Activated CD4-positive, alpha-beta T cell treated with anti-CD3 and anti-CD28 coated beads, Interleukin-2, amount 50 U/mL, for 4 hours (primary cell): ENCODE results near the gene LRP1B.
"Not testable (repeated sequence)": the region's sequence is repeated elsewhere in the genome, so short reads cannot be mapped to it uniquely, and the experiment has no call there.

ENCODE experiments used
- DNase-seq, 2 experiments: peaks; one replicate each; pipeline ENCODE4 v3.0.0-alpha.2; 2020

The LRP1B gene

GRCh38 chr2:141201016-141201565 is 929.7 kb downstream of the LRP1B start:
- DNase-seq: no peak

GRCh38 chr2:141200191-141200590 is 930.6 kb downstream of the LRP1B start:
- no peak for DNase-seq

GRCh38 chr2:141199711-141200110 is 931.1 kb downstream of the LRP1B start:
- DNase-seq: no peak

- no peak for DNase-seq
Measured at GRCh38 chr2:141195087-141195486, 935.7 kb downstream of the LRP1B start.

GRCh38 chr2:141187075-141187439 is 943.8 kb downstream of the LRP1B start:
- no peak for DNase-seq

- no peak for DNase-seq
Measured at GRCh38 chr2:141186413-141187074, 944.3 kb downstream of the LRP1B start.

- no peak for DNase-seq
Measured at GRCh38 chr2:141182246-141182645, 948.6 kb downstream of the LRP1B start.

- DNase-seq: not testable (repeated sequence)
Measured at GRCh38 chr2:141169117-141169516, 961.7 kb downstream of the LRP1B start.

GRCh38 chr2:141162314-141162713 is 968.5 kb downstream of the LRP1B start:
- no peak for DNase-seq

GRCh38 chr2:141151611-141152286 is 979.1 kb downstream of the LRP1B start:
- DNase-seq: no peak

GRCh38 chr2:141142025-141142424 is 988.8 kb downstream of the LRP1B start:
- DNase-seq: no peak

- no peak for DNase-seq
Measured at GRCh38 chr2:141137122-141137693, 993.6 kb downstream of the LRP1B start.

- DNase-seq: no peak
Measured at GRCh38 chr2:141133883-141134282, 996.9 kb downstream of the LRP1B start.

- DNase-seq: no peak
Measured at GRCh38 chr2:141125432-141125831, 1005.4 kb downstream of the LRP1B start.

GRCh38 chr2:141118836-141119235 is 1012.0 kb downstream of the LRP1B start:
- no peak for DNase-seq

GRCh38 chr2:141113301-141113700 is 1017.5 kb downstream of the LRP1B start:
- no peak for DNase-seq

- DNase-seq: no peak
Measured at GRCh38 chr2:141109633-141110032, 1021.2 kb downstream of the LRP1B start.

GRCh38 chr2:141105763-141106162 is 1025.1 kb downstream of the LRP1B start:
- DNase-seq: no peak

- no peak for DNase-seq
Measured at GRCh38 chr2:141103216-141103615, 1027.6 kb downstream of the LRP1B start.

GRCh38 chr2:141079231-141079630 is 1051.6 kb downstream of the LRP1B start:
- DNase-seq: no peak

- DNase-seq: no peak
Measured at GRCh38 chr2:141075753-141076152, 1055.1 kb downstream of the LRP1B start.

GRCh38 chr2:141068053-141068682 is 1062.6 kb downstream of the LRP1B start:
- DNase-seq: no peak

- DNase-seq: no peak
Measured at GRCh38 chr2:141065042-141065441, 1065.8 kb downstream of the LRP1B start.

GRCh38 chr2:141063406-141063805 is 1067.4 kb downstream of the LRP1B start:
- DNase-seq: no peak
